Trophoblast cell (in vitro differentiated cells and primary cell): ENCODE measurements around the gene NCOA6.
A peak's percentile ranks its signal among the peaks of the same experiment; 100 is the strongest.

Experiments used
- DNase-seq, 2 donors: peaks; one replicate each; pipeline ENCODE4 v3.0.0-alpha.2; 2016
- H2AFZ ChIP-seq: 2 replicates; pipeline ENCODE4 v1.6.1; 2013; ENCODE audit warnings: low read length, moderate library complexity, mild to moderate bottlenecking; ENCODE audit not compliant: insufficient read depth, poor library complexity
- H2AK5ac ChIP-seq: 2 replicates; pipeline ENCODE4 v1.6.1; 2013; ENCODE audit warnings: mild to moderate bottlenecking, low read length
- H2BK120ac ChIP-seq: 2 replicates; pipeline ENCODE4 v1.6.1; 2013; ENCODE audit warnings: low read length, mild to moderate bottlenecking, moderate library complexity; ENCODE audit not compliant: insufficient read depth, poor library complexity
- H2BK12ac ChIP-seq: 2 replicates; pipeline ENCODE4 v1.6.1; 2013; ENCODE audit warnings: mild to moderate bottlenecking, low read length, moderate library complexity
- H2BK5ac ChIP-seq: 2 replicates; pipeline ENCODE4 v1.6.1; 2013; ENCODE audit warnings: low read length, low read depth, moderate library complexity, mild to moderate bottlenecking; ENCODE audit not compliant: poor library complexity
- H3K14ac ChIP-seq: 2 replicates; pipeline ENCODE4 v1.6.1; 2013; ENCODE audit warnings: mild to moderate bottlenecking, low read length
- H3K18ac ChIP-seq: 2 replicates; pipeline ENCODE4 v1.6.1; 2013; ENCODE audit warnings: mild to moderate bottlenecking, low read length
- H3K23ac ChIP-seq: 2 replicates; pipeline ENCODE4 v1.6.1; 2013; ENCODE audit warnings: low read length
- H3K27ac ChIP-seq: 2 replicates; pipeline ENCODE4 v1.5.1; 2013; ENCODE audit warnings: low read depth, mild to moderate bottlenecking, inconsistent platforms, low read length, moderate library complexity
- H3K27me3 ChIP-seq: 2 replicates; pipeline ENCODE4 v1.6.1; 2013; ENCODE audit warnings: inconsistent platforms, mild to moderate bottlenecking, low read length, moderate library complexity; ENCODE audit not compliant: insufficient read depth
- H3K36me3 ChIP-seq, 2 experiments: 1 replicate in 1 of 2; 2 replicates in 1 of 2; pipeline ENCODE4 v1.6.1; 2013; ENCODE audit warnings: low read length in 2 of 2, mild to moderate bottlenecking in 2 of 2, moderate library complexity in 1 of 2; ENCODE audit not compliant: insufficient read depth in 2 of 2, control insufficient read depth in 1 of 2
- H3K4ac ChIP-seq: 2 replicates; pipeline ENCODE4 v1.6.1; 2013; ENCODE audit warnings: low read depth, mild to moderate bottlenecking, low read length, moderate library complexity
- H3K4me1 ChIP-seq, 2 experiments: 1 replicate in 1 of 2; 2 replicates in 1 of 2; pipeline ENCODE4 v1.6.1; 2013; ENCODE audit warnings: low read length in 2 of 2, mild to moderate bottlenecking in 2 of 2, moderate library complexity in 1 of 2; ENCODE audit not compliant: insufficient read depth in 2 of 2, control insufficient read depth in 1 of 2
- H3K4me2 ChIP-seq: 2 replicates; pipeline ENCODE4 v1.6.1; 2013; ENCODE audit warnings: inconsistent platforms, mild to moderate bottlenecking, low read length, moderate library complexity
- H3K4me3 ChIP-seq: 2 replicates; pipeline ENCODE4 v1.5.1; 2013; ENCODE audit warnings: mild to moderate bottlenecking, low read depth, low read length, inconsistent platforms
- H3K79me1 ChIP-seq: one replicate; pipeline ENCODE4 v1.6.1; 2013; ENCODE audit warnings: low read length
- H3K79me2 ChIP-seq: 2 replicates; pipeline ENCODE4 v1.6.1; 2013; ENCODE audit warnings: low read length, mild to moderate bottlenecking; ENCODE audit not compliant: control insufficient read depth, insufficient read depth, poor library complexity
- H3K9ac ChIP-seq: 2 replicates; pipeline ENCODE4 v1.6.1; 2013; ENCODE audit warnings: mild to moderate bottlenecking, low read length
- H3K9me3 ChIP-seq: 2 replicates; pipeline ENCODE4 v1.6.1; 2013; ENCODE audit warnings: low read depth, mild to moderate bottlenecking, control low read depth, inconsistent platforms, low read length; ENCODE audit not compliant: insufficient read depth
- H4K12ac ChIP-seq: 2 replicates; pipeline ENCODE4 v1.6.1; 2013; ENCODE audit warnings: low read depth, mild to moderate bottlenecking, low read length, moderate library complexity
- H4K8ac ChIP-seq: 2 replicates; pipeline ENCODE4 v1.6.1; 2013; ENCODE audit warnings: low read depth, mild to moderate bottlenecking, low read length, moderate library complexity
- H4K91ac ChIP-seq: one replicate; pipeline ENCODE4 v1.6.1; 2013; ENCODE audit warnings: low read depth, mild to moderate bottlenecking, low read length, moderate library complexity
- WGBS: extraction: QIAGEN DNeasy Blood & Tissue Kit; methylation state at CpG from one replicate; pipeline ENCODE4 v1.1.7; 2013; ENCODE audit warnings: missing lambda C conversion rate; ENCODE audit not compliant: insufficient read length, insufficient coverage; ENCODE audit errors: extremely low coverage; 5-methylcytosine and 5-hydroxymethylcytosine counted together

NCOA6 gene

GRCh38 chr20:34754611-34755010 is 70.8 kb downstream of the NCOA6 start:
- no peak overlapping the region for H3K4me2 ChIP-seq
- H3K4me3 ChIP-seq, result no peak overlapping the region
- no peaks in the 10 kb centered on the region for H3K9me3 ChIP-seq
- H3K27me3 ChIP-seq, result no peaks in the 10 kb centered on the region
- H3K36me3 ChIP-seq, result peaks cover 31 to 39% of the 10 kb centered on the region in 2 experiments
- H3K79me2 ChIP-seq, result no peaks in the 10 kb centered on the region
- WGBS, result no CpG with 5 or more reads among the region's 4 CpGs
- H2BK5ac ChIP-seq, result no peak overlapping the region
- no peak overlapping the region for H2AK5ac ChIP-seq
- no peak overlapping the region for H2BK12ac ChIP-seq
- no peak overlapping the region for H4K12ac ChIP-seq
- no peak overlapping the region for H2AFZ ChIP-seq
- no peak overlapping the region for H2BK120ac ChIP-seq
- H4K91ac ChIP-seq, result no peak overlapping the region
- no peaks in the 10 kb centered on the region for H3K4me1 ChIP-seq
- H4K8ac ChIP-seq, result no peak overlapping the region
- H3K9ac ChIP-seq, result no peak overlapping the region
- H3K4ac ChIP-seq, result no peak overlapping the region
- no peaks in the 10 kb centered on the region for H3K79me1 ChIP-seq
- no peak overlapping the region for H3K23ac ChIP-seq
- H3K18ac ChIP-seq, result no peak overlapping the region
- H3K14ac ChIP-seq, result no peak overlapping the region
- H3K27ac ChIP-seq, result no peak overlapping the region
- no peak for DNase-seq

DNA sequence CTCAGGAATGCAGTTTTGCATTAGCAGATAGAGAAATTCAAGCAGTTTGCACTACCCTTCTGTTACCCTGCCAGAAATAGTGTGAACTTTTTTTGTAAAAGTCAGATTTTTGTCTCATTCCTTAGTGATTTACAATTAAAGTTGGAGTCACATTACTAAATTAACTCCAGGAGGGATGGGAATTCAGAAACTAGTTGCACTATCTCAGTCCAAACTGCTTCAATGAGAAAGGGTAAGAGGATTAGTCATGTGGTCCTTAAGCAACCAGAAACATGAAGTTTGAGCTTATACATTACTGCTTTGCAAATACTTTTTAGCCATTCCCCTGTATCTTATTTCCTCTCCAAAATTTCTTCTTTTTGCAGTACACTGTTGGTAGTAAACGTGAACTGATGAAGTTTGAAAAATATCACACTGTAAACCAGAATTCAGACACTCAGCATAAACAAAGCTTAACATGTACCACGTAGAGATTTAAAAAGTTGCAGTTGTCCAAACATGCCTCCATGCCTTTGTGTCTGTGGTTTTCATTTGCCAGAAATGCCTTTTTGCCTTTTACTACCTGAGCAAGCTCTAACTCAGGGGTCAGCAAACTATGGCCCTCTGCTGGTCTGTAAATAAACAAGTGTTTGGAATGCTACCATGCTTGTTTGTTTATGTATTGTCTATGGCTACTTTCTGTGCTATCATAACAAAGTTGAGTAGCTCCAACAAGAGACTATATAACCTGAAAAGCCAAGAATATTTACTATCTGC is 71.6 kb downstream of the NCOA6 start:
- whole genome bisulfite sequencing, result no CpG with 5 or more reads among the region's 2 CpGs
- H3K79me1 ChIP-seq, result no peaks in the 10 kb centered on the region
- no peak overlapping the region for H3K27ac ChIP-seq
- no peak overlapping the region for H3K23ac ChIP-seq
- no peaks in the 10 kb centered on the region for H3K79me2 ChIP-seq
- no peak overlapping the region for H4K8ac ChIP-seq
- H3K27me3 ChIP-seq, result no peaks in the 10 kb centered on the region
- no peak overlapping the region for H4K91ac ChIP-seq
- H3K36me3 ChIP-seq, result peaks cover 32 to 38% of the 10 kb centered on the region in 2 experiments
- H3K9ac ChIP-seq, result no peak overlapping the region
- no peak overlapping the region for H3K4me3 ChIP-seq
- H3K18ac ChIP-seq, result no peak overlapping the region
- no peak overlapping the region for H2BK120ac ChIP-seq
- DNase-seq, result peak; percentile 12 to 51
- no peak overlapping the region for H2AK5ac ChIP-seq
- no peak overlapping the region for H4K12ac ChIP-seq
- no peak overlapping the region for H2BK5ac ChIP-seq
- H3K4me1 ChIP-seq, result no peaks in the 10 kb centered on the region
- H3K14ac ChIP-seq, result no peak overlapping the region
- no peak overlapping the region for H2BK12ac ChIP-seq
- H3K4me2 ChIP-seq, result no peak overlapping the region
- no peak overlapping the region for H3K4ac ChIP-seq
- no peaks in the 10 kb centered on the region for H3K9me3 ChIP-seq
- H2AFZ ChIP-seq, result no peak overlapping the region

DNA sequence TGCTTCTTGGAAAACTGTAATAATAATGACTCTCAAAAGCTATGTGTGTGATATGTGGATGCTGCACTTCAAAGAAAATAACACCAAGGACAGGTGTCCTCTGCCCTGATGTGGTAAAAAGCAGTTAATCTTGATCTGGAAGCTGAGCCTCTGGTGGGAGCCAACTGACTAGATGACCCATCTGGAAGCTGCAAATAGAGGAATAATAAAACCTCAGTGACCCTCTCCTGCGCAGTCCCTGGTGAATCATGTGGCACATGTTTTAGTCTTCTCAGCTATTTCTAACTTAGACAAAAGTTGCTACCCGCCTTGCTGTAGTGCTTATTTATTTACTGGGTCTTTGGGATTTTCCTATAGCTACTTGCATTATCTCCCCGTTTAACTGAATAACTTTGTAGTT is 74.0 kb downstream of the NCOA6 start:
- Histone ChIP-seq H3K4me3 (no peak overlapping the region), H2BK12ac (no peak overlapping the region), H3K27ac (no peak overlapping the region), H3K4ac (no peak overlapping the region), H2BK120ac (no peak overlapping the region), H2BK5ac (no peak overlapping the region), H3K27me3 (no peaks in the 10 kb centered on the region), H4K12ac (no peak overlapping the region), H3K79me2 (no peaks in the 10 kb centered on the region), H3K79me1 (no peaks in the 10 kb centered on the region), H3K18ac (no peak overlapping the region), H3K9me3 (no peaks in the 10 kb centered on the region), H3K4me1 (no peaks in the 10 kb centered on the region), H4K8ac (no peak overlapping the region), H3K36me3 (peaks cover 23 to 27% of the 10 kb centered on the region in 2 experiments), H3K4me2 (no peak overlapping the region), H3K9ac (no peak overlapping the region), H3K14ac (no peak overlapping the region), H2AK5ac (no peak overlapping the region), H4K91ac (no peak overlapping the region), H3K23ac (no peak overlapping the region), H2AFZ (no peak overlapping the region)
- WGBS, result no CpG with 5 or more reads among the region's 3 CpGs
- no peak for DNase-seq

GRCh38 chr20:34750484-34750883 is 75.0 kb downstream of the NCOA6 start:
- no peak overlapping the region for H2AK5ac ChIP-seq
- no peaks in the 10 kb centered on the region for H3K9me3 ChIP-seq
- no peak overlapping the region for H3K9ac ChIP-seq
- no peak overlapping the region for H3K27ac ChIP-seq
- H3K36me3 ChIP-seq, result peaks cover 26 to 31% of the 10 kb centered on the region in 2 experiments
- no peak overlapping the region for H4K91ac ChIP-seq
- no peak overlapping the region for H3K23ac ChIP-seq
- H2AFZ ChIP-seq, result no peak overlapping the region
- H4K12ac ChIP-seq, result no peak overlapping the region
- no peak overlapping the region for H4K8ac ChIP-seq
- no peaks in the 10 kb centered on the region for H3K4me1 ChIP-seq
- H3K79me1 ChIP-seq, result no peaks in the 10 kb centered on the region
- WGBS, result no CpG with 5 or more reads among the region's 2 CpGs
- H3K18ac ChIP-seq, result no peak overlapping the region
- no peak overlapping the region for H2BK5ac ChIP-seq
- no peaks in the 10 kb centered on the region for H3K79me2 ChIP-seq
- H3K14ac ChIP-seq, result no peak overlapping the region
- H3K27me3 ChIP-seq, result no peaks in the 10 kb centered on the region
- no peak overlapping the region for H3K4me3 ChIP-seq
- DNase-seq, result no peak
- no peak overlapping the region for H3K4me2 ChIP-seq
- H3K4ac ChIP-seq, result no peak overlapping the region
- H2BK12ac ChIP-seq, result no peak overlapping the region
- H2BK120ac ChIP-seq, result no peak overlapping the region
